GM23338 (cell line): Measurements from ENCODE around the gene TLCD3A. TPM values are rescaled to one million over a fixed set of nuclear protein-coding genes. Genes with fewer than 3 reads are reported as not detected.

Experiments used
- CTCF ChIP-seq, 2 experiments: fragments of 200-600 bp in 1 of 2; sonication (generic) in 1 of 2; conservative IDR thresholded peaks; 2 replicates each; pipeline versions ENCODE4 v1.5.1 to v1.6.1; 2016 to 2017; ENCODE audit warnings: antibody characterized with exemption in 2 of 2, low read depth in 2 of 2, mild to moderate bottlenecking in 2 of 2, moderate library complexity in 1 of 2
- REST ChIP-seq: IDR thresholded peaks from one replicate; pipeline ENCODE4 v1.6.1; 2018; ENCODE audit warnings: antibody characterized with exemption; ENCODE audit not compliant: unreplicated experiment
- ZNF462 ChIP-seq: fragments of 250-450 bp; sonication (Bioruptor Pico); IDR thresholded peaks from 2 replicates; pipeline ENCODE4 v1.5.0; 2020; ENCODE audit warnings: mild to moderate bottlenecking, moderate library complexity
- polyA plus RNA-seq: library from polyadenylated mRNA; unstranded; fragments of >200 nt; fragmentation: Nextera tagmentation; extraction: Ambion mirVana; gene quantifications from 2 replicates; pipeline ENCODE4 v1.2.1, GENCODE V29; 2016
- total RNA-seq: library from RNA; depleted of rRNA; stranded (reverse); fragments of >200 nt; shearing (Covaris generic); gene quantifications from 2 replicates; pipeline ENCODE4 v1.2.3, GENCODE V29; 2014
- TF ChIP-seq, protein P1 (sequence below): IDR thresholded peaks from 2 replicates; pipeline ENCODE4 v1.6.1; 2016; ENCODE audit warnings: antibody characterized with exemption

TLCD3A gene
- total and polyA plus RNA-seq, 2 experiments from 2014 or later = 10.3 to 21.1 TPM

DNA sequence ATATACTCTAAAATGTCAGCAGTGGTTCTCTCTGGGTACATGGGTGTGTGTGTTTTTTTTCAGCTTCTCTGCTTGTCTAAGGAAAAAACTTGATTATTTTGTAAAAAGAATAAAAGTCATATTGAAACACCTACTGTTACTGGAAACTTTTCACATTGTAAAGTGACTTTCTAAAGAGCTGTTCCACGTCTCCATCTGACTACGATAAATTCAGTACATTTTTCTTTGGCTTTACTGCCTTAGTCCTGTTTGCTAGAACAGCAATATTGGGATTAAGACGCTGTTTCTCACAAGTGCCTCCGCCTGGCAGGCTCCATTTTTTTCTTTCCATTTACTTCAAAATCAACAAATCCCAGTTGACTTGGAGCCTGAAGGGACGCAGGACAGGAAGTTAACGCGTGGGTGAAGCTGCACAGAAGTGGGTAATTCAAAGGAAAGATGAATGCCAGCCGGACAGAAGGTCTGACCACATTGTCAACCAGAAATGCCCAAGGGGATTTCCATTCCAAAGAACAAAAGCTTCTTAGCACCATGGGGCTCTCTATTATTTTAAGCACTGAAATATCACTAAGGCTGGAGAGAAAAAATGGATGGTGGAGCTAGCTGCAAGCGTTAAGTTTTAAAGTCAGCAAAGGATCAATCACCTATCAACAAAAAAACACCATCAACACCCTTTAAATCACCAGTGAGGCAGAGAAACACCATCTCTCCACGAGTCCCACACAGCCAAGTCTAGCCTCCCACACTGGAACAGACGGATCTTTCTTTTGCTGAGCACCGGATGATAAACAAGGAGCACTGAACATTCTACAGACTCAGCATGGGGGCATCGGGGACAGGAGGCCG is 41.3 kb downstream of the TLCD3A start (continued):
- TF ChIP-seq ZNF462 (CRISPR knock-in tag) = no peak
- no peak for TF ChIP-seq CTCF (conservative IDR thresholded peaks at IDR 0.05; ENCODE audit: low read depth in 2 of 2)
- TF ChIP-seq, protein P1, sequence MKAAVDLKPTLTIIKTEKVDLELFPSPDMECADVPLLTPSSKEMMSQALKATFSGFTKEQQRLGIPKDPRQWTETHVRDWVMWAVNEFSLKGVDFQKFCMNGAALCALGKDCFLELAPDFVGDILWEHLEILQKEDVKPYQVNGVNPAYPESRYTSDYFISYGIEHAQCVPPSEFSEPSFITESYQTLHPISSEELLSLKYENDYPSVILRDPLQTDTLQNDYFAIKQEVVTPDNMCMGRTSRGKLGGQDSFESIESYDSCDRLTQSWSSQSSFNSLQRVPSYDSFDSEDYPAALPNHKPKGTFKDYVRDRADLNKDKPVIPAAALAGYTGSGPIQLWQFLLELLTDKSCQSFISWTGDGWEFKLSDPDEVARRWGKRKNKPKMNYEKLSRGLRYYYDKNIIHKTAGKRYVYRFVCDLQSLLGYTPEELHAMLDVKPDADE = no peak
- TF ChIP-seq REST = no peak
